ENCODE results near the gene KRTAP2-4. TPM values are rescaled to one million over a fixed set of nuclear protein-coding genes. Genes with fewer than 3 reads are reported as not detected.
"Not testable (repeated sequence)": the region's sequence is repeated elsewhere in the genome, so short reads cannot be mapped to it uniquely, and the experiment has no call there.

The KRTAP2-4 gene
- total and polyA plus RNA-seq, 2 of the 13 experiments (the other 11 are each of a cell fraction or from before 2014, with no cell fraction given), result not detected

DNA sequence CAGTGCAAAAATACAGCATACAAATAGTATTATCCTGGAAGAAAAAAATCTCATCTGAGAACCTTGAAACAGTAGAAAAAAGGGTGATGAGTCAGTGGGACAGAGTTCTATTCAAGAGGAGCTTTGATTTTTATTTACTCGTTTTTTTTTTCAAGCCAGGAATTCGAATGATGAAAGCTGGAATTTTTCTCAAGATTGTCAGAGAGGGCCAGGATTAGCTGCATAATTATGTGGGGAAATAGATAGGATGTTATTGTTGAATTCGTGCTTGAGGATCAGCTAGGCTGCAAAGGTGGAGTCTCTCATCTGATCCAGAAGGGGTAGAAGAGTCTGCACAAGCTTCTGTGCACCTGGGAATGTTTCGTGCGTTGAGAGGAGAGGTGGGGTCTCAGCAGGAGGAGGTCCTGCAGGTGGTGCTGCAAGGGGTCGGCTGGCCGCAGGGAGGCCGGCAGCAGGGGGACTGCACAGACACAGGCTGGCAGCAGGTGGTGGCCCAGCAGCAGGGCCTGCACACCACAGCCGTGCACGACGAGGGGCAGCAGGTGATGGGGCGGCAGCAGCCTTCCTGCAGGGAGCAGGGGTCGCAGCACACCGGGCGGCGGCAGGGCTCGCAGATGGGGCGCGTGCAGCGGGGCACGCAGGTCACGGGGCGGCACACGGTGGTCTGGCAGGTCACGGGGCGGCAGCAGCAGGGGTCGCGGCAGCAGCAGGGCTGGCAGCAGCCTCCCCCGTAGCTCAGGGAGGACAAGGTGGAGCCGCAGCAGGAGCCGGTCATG is 6.2 kb downstream of the KRTAP2-4 start (continued):
- 0 out of 2 replicates have a peak, but pooled peaks have one; percentile 51 for TF ChIP-seq RNF2 (conservative IDR thresholded peaks at IDR 0.05; ENCODE audit: low read depth)
- TF ChIP-seq GATA4 (IDR thresholded peaks at IDR 0.05; ENCODE audit: borderline replicate concordance, low read depth), result peak; percentile 90; the same call in 1 of the 2 replicates
- TF ChIP-seq MEF2D (CRISPR knock-in tag; IDR thresholded peaks at IDR 0.05), result peak; percentile 13; the same call in 1 of the 2 replicates
- TF ChIP-seq, protein P1, sequence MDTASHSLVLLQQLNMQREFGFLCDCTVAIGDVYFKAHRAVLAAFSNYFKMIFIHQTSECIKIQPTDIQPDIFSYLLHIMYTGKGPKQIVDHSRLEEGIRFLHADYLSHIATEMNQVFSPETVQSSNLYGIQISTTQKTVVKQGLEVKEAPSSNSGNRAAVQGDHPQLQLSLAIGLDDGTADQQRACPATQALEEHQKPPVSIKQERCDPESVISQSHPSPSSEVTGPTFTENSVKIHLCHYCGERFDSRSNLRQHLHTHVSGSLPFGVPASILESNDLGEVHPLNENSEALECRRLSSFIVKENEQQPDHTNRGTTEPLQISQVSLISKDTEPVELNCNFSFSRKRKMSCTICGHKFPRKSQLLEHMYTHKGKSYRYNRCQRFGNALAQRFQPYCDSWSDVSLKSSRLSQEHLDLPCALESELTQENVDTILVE (CRISPR knock-in tag; IDR thresholded peaks at IDR 0.05), result 0 out of 2 replicates have a peak, but pooled peaks have one; percentile 17
- peak; percentile 47; the same call in 1 of the 2 replicates for TF ChIP-seq FOXK1 (CRISPR knock-in tag; IDR thresholded peaks at IDR 0.05; ENCODE audit: borderline replicate concordance, low read depth)
- TF ChIP-seq MBD4 (IDR thresholded peaks at IDR 0.05; ENCODE audit: borderline replicate concordance, low read length), result peak; percentile 79; the same call in 1 of the 2 replicates
- TF ChIP-seq HDAC1 (CRISPR knock-in tag; IDR thresholded peaks at IDR 0.05), result peak; percentile 55; the same call in 1 of the 2 replicates
- TF ChIP-seq SALL1 (CRISPR knock-in tag; IDR thresholded peaks at IDR 0.05), result peak; percentile 54; the same call in 1 of the 2 replicates
- peak; percentile 60 for TF ChIP-seq PHF21A (CRISPR knock-in tag; IDR thresholded peaks at IDR 0.05)
- TF ChIP-seq ELF3 (CRISPR knock-in tag; IDR thresholded peaks at IDR 0.05), result peak; percentile 69; the same call in 1 of the 2 replicates
- TF ChIP-seq, protein P2, sequence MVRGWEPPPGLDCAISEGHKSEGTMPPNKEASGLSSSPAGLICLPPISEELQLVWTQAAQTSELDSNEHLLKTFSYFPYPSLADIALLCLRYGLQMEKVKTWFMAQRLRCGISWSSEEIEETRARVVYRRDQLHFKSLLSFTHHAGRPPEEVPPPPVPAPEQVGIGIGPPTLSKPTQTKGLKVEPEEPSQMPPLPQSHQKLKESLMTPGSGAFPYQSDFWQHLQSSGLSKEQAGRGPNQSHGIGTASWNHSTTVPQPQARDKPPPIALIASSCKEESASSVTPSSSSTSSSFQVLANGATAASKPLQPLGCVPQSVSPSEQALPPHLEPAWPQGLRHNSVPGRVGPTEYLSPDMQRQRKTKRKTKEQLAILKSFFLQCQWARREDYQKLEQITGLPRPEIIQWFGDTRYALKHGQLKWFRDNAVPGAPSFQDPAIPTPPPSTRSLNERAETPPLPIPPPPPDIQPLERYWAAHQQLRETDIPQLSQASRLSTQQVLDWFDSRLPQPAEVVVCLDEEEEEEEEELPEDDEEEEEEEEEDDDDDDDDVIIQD (CRISPR knock-in tag; IDR thresholded peaks at IDR 0.05; ENCODE audit: low read depth), result peak; percentile 94
- TF ChIP-seq, protein P3, sequence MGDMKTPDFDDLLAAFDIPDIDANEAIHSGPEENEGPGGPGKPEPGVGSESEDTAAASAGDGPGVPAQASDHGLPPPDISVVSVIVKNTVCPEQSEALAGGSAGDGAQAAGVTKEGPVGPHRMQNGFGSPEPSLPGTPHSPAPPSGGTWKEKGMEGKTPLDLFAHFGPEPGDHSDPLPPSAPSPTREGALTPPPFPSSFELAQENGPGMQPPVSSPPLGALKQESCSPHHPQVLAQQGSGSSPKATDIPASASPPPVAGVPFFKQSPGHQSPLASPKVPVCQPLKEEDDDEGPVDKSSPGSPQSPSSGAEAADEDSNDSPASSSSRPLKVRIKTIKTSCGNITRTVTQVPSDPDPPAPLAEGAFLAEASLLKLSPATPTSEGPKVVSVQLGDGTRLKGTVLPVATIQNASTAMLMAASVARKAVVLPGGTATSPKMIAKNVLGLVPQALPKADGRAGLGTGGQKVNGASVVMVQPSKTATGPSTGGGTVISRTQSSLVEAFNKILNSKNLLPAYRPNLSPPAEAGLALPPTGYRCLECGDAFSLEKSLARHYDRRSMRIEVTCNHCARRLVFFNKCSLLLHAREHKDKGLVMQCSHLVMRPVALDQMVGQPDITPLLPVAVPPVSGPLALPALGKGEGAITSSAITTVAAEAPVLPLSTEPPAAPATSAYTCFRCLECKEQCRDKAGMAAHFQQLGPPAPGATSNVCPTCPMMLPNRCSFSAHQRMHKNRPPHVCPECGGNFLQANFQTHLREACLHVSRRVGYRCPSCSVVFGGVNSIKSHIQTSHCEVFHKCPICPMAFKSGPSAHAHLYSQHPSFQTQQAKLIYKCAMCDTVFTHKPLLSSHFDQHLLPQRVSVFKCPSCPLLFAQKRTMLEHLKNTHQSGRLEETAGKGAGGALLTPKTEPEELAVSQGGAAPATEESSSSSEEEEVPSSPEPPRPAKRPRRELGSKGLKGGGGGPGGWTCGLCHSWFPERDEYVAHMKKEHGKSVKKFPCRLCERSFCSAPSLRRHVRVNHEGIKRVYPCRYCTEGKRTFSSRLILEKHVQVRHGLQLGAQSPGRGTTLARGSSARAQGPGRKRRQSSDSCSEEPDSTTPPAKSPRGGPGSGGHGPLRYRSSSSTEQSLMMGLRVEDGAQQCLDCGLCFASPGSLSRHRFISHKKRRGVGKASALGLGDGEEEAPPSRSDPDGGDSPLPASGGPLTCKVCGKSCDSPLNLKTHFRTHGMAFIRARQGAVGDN (CRISPR knock-in tag; IDR thresholded peaks at IDR 0.05), result peak; percentile 79
- peak in 1 of 2 experiments; percentile 38; a peak in 1 of 4 replicates for TF ChIP-seq KLF16 (CRISPR knock-in tag; IDR thresholded peaks at IDR 0.05)
- peak; percentile 81 for TF ChIP-seq RARA (CRISPR knock-in tag; IDR thresholded peaks at IDR 0.05)
- peak; percentile 78 for TF ChIP-seq MIXL1 (CRISPR knock-in tag; IDR thresholded peaks at IDR 0.05)
- peak; percentile 49; the same call in 1 of the 2 replicates for TF ChIP-seq NR2F2 (IDR thresholded peaks at IDR 0.05; ENCODE audit: borderline replicate concordance, low read depth)
- TF ChIP-seq ZNF292 (CRISPR knock-in tag; IDR thresholded peaks at IDR 0.05; ENCODE audit: borderline replicate concordance, low read depth), result 0 out of 2 replicates have a peak, but pooled peaks have one; percentile 40
- peak; percentile 18; the same call in 1 of the 2 replicates for TF ChIP-seq SMC3 (IDR thresholded peaks at IDR 0.05; ENCODE audit: low read length)
- TF ChIP-seq ZSCAN29 (CRISPR knock-in tag; conservative IDR thresholded peaks at IDR 0.05), result peak; percentile 63; the same call in 1 of the 2 replicates
- TF ChIP-seq HNF4G (IDR thresholded peaks at IDR 0.05; ENCODE audit: borderline replicate concordance, low read depth, low read length), result peak; percentile 49
- not testable (repeated sequence) for TF ChIP-seq HNF4G (CRISPR knock-in tag; IDR thresholded peaks at IDR 0.05; ENCODE audit: borderline replicate concordance, low read depth); GABPA (IDR thresholded peaks at IDR 0.05; ENCODE audit: low read depth, low read length)
- TF ChIP-seq ISL2 (CRISPR knock-in tag; IDR thresholded peaks at IDR 0.05), result peak; percentile 98
- 0 out of 2 replicates have a peak, but pooled peaks have one; percentile 30 for TF ChIP-seq GABPA (CRISPR knock-in tag; IDR thresholded peaks at IDR 0.05; ENCODE audit: low read depth)
- peak; percentile 97 for TF ChIP-seq TCF7 (IDR thresholded peaks at IDR 0.05; ENCODE audit: low read depth)

Measured in HepG2 (cell line).